Psoas muscle (tissue), 8 donors: ENCODE data around the gene SETBP1. TPM values are rescaled to one million over a fixed set of nuclear protein-coding genes. Genes with fewer than 3 reads are reported as not detected.
A peak's percentile ranks its signal among the peaks of the same experiment; 100 is the strongest.

Experiments used
- ATAC-seq, 4 donors: fragments of 200-7000 bp; cut with Tn5 transposase; one replicate each; pipeline ENCODE4 v1.9.1; 2020; ENCODE audit warnings: moderate library complexity in 3 of 4, mild to moderate bottlenecking in 2 of 4
- DNase-seq, 2 donors: peaks; one replicate each; pipeline ENCODE4 v3.0.0-alpha.2; 2020
- H3K27ac ChIP-seq: fragments of 200-600 bp; one replicate; pipeline ENCODE4 v1.8.0; 2022
- H3K27me3 ChIP-seq, 3 donors: fragments of 200-600 bp in 1 of 3; one replicate each; pipeline versions ENCODE4 v1.6.1 to v1.8.0; 2013 to 2022; ENCODE audit warnings: low read length in 2 of 3, mild to moderate bottlenecking in 2 of 3, moderate library complexity in 1 of 3; ENCODE audit not compliant: insufficient read depth in 3 of 3
- H3K36me3 ChIP-seq, 2 donors: fragments of 200-600 bp in 1 of 2; one replicate each; pipeline versions ENCODE4 v1.6.1 to v1.8.0; 2013 to 2022; ENCODE audit warnings: low read depth in 1 of 2, mild to moderate bottlenecking in 1 of 2, moderate library complexity in 1 of 2; ENCODE audit not compliant: insufficient read depth in 1 of 2
- H3K4me1 ChIP-seq: fragments of 200-600 bp; one replicate; pipeline ENCODE4 v1.8.0; 2022
- H3K4me3 ChIP-seq: fragments of 200-600 bp; one replicate; pipeline ENCODE4 v1.8.0; 2022; ENCODE audit warnings: mild to moderate bottlenecking
- H3K9me3 ChIP-seq: fragments of 200-600 bp; one replicate; pipeline ENCODE4 v1.8.0; 2022
- WGBS, 3 donors: extraction: QIAGEN DNeasy Blood & Tissue Kit; methylation state at CpG; one replicate each; pipeline versions ENCODE4 v1.1.6 to v1.1.7; 2013; 5-methylcytosine and 5-hydroxymethylcytosine counted together
- intact Hi-C, 2 donors: fragments of 100-400 bp; cut with DNase I; formaldehyde crosslinking; loops; one replicate each; pipeline versions ENCODE4 v1.11.0 to v1.14.2; 2022
- polyA plus RNA-seq, 3 donors: library from polyadenylated mRNA; stranded (reverse); fragments of 200-250 nt; gene quantifications; one replicate each; pipeline ENCODE4 v1.2.3, GENCODE V29; 2013
- total RNA-seq, 4 donors: library from RNA; stranded (reverse); fragmentation: NEBNext Ultra II Directional in 2 of 4; extraction: Animal tissue kit (Norgen Biotek cat#: 25700) in 2 of 4; gene quantifications; one replicate each; pipeline versions ENCODE4 v1.2.1 to v1.2.4, GENCODE V29; 2021 to 2023
- TF ChIP-seq, protein P1 (sequence below): fragments of 200-600 bp; IDR thresholded peaks from one replicate; pipeline ENCODE4 v1.8.0; 2022; ENCODE audit warnings: antibody characterized with exemption
- donor health status: healthy with polysubstance abuse.
- donor health status: DM: no; HTN: no; CAD: no; lungs with moderate emphysema.
- donor health status: Bipolar disorder and iron deficiency.
- donor health status: healthy.
- donor health status: DM: yes; HTN: yes; CAD: no.
- donor health status: DM: no; HTN: no; CAD: no.
- donor health status: DM: no; HTN: no; CAD: no.
- donor health status: DM: yes; HTN: yes; CAD: no.

The SETBP1 gene
- total and polyA plus RNA-seq, 7 donors, result 0.61 to 21.0 (median 10.5) TPM

DNA sequence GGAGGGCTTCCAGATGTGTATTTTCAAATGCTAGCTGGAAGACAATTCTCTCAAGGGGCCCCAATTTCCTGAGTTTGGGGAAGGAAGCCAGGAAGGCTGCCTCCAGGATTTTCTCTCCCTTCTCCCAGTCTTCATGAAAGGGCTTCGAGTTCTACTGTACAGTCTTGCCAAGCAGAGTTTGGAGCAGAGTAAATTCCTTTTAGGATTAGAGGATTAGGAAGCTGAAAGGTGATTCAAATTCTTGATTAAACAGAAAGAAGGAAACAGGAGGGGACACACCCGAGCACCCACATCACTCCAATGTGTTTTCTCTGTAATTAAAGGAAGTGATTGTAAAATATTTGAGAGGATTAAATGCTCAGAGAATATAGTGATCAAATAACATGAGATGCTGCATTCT, 217.8 kb downstream of the SETBP1 start:
- Histone ChIP-seq H3K4me3 (no peak overlapping the region), H3K27ac (no peak overlapping the region), H3K27me3 (no peaks in the 10 kb centered on the region), H3K9me3 (no peaks in the 10 kb centered on the region), H3K4me1 (peaks cover 15% of the 10 kb centered on the region), H3K36me3 (no peaks in the 10 kb centered on the region)
- no peak for DNase-seq
- 18 to 31% (median 20%) methylated on average over 2 of the region's 2 CpGs for WGBS, 3 donors
- TF ChIP-seq, protein P1, sequence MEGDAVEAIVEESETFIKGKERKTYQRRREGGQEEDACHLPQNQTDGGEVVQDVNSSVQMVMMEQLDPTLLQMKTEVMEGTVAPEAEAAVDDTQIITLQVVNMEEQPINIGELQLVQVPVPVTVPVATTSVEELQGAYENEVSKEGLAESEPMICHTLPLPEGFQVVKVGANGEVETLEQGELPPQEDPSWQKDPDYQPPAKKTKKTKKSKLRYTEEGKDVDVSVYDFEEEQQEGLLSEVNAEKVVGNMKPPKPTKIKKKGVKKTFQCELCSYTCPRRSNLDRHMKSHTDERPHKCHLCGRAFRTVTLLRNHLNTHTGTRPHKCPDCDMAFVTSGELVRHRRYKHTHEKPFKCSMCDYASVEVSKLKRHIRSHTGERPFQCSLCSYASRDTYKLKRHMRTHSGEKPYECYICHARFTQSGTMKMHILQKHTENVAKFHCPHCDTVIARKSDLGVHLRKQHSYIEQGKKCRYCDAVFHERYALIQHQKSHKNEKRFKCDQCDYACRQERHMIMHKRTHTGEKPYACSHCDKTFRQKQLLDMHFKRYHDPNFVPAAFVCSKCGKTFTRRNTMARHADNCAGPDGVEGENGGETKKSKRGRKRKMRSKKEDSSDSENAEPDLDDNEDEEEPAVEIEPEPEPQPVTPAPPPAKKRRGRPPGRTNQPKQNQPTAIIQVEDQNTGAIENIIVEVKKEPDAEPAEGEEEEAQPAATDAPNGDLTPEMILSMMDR, result no peak
- intact Hi-C loops, result loop anchor here in 1 of 2 donors (5.0 kb wide), 1 partner anchor 216 kb away; the partner anchor contains the start of gene SETBP1
- ATAC-seq, result no peak

DNA sequence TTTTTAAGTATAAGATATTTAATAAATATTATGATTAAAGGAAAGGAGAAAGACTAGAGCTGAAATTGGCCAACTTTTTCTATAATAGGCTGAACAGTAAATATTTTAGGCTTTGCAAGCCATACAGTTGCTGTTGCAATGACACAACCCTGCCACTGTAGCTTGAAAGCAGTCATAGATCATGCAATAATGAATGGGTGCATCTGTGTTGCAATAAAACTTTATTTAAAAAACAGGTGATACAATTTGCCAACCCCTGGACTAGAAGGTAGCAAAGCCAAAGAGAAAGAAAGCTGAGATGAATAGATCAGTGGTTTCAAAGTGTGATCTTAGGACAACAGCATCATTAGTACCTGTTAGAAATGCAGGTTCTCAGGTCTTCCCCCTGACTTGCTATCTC, 219.1 kb downstream of the SETBP1 start:
- Histone ChIP-seq H3K9me3 (no peaks in the 10 kb centered on the region), H3K27me3 (no peaks in the 10 kb centered on the region), H3K4me1 (peaks cover 6% of the 10 kb centered on the region), H3K4me3 (no peak overlapping the region), H3K27ac (no peak overlapping the region), H3K36me3 (no peaks in the 10 kb centered on the region)
- no peak for ATAC-seq
- DNase-seq, result no peak
- TF ChIP-seq, protein P1, result no peak
- intact Hi-C loops, result loop anchor here in 1 of 2 donors (5.0 kb wide), 1 partner anchor 218 kb away; the partner anchor contains the start of gene SETBP1

DNA sequence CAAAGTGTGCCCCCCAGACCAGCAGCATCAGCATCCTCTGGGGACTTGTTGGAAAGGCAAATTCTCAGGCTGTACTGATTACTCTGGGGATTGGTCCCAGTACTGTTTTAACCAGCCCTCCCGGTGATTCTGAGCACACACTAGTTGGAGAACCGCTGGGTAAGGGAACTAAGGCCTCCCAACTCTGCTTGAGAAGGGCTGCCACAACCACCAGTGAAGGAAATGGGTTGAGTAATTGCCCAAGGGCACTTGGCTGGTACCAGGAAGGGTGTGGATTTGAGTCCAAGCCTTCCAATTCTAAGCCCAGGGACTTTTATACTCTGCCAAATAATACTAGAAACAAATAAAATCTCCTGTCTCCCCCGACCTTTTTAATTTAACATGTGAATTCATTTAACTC, 219.9 kb downstream of the SETBP1 start:
- no peak for ATAC-seq
- intact Hi-C loops, result no loop called here

DNA sequence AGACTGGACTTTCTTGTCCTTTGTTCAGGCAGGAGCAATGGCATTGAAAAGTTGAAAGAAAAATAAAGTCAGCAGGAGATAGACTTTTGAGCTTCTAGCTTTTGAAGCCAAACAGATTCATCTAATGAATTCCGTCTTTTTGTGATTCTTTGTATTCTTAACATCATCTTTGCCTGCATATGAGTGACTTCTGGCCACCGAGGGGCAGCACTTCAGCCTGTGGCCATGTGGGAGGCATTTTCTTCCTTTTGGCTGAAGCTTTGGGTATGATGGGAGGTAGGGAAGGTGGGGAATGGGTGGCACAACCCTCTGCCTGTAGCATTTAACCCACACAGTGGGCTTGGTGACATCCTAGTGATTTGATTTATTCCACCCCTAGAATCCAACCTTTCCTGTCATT, 220.6 kb downstream of the SETBP1 start:
- Histone ChIP-seq H3K36me3 (no peaks in the 10 kb centered on the region), H3K27ac (no peak overlapping the region), H3K4me3 (no peak overlapping the region), H3K27me3 (no peaks in the 10 kb centered on the region), H3K9me3 (no peaks in the 10 kb centered on the region), H3K4me1 (peaks cover 6% of the 10 kb centered on the region)
- intact Hi-C loops, result no loop called here
- 91 to 100% (median 98%) methylated on average over 2 of the region's 2 CpGs for WGBS, 3 donors
- TF ChIP-seq, protein P1, result peak; percentile 17
- ATAC-seq (no peak), DNase-seq (no peak)

More for the DNA sequence above, 219.9 kb downstream of the SETBP1 start:
- H3K27ac ChIP-seq, result no peak overlapping the region
- no peak overlapping the region for H3K4me3 ChIP-seq
- TF ChIP-seq, protein P1, result no peak
- H3K9me3 ChIP-seq, result no peaks in the 10 kb centered on the region
- peaks cover 6% of the 10 kb centered on the region for H3K4me1 ChIP-seq
- DNase-seq, result no peak
- no peaks in the 10 kb centered on the region for H3K36me3 ChIP-seq
- H3K27me3 ChIP-seq, result no peaks in the 10 kb centered on the region
- 67 to 84% (median 77%) methylated on average over 3 of the region's 3 CpGs for WGBS, 3 donors

DNA sequence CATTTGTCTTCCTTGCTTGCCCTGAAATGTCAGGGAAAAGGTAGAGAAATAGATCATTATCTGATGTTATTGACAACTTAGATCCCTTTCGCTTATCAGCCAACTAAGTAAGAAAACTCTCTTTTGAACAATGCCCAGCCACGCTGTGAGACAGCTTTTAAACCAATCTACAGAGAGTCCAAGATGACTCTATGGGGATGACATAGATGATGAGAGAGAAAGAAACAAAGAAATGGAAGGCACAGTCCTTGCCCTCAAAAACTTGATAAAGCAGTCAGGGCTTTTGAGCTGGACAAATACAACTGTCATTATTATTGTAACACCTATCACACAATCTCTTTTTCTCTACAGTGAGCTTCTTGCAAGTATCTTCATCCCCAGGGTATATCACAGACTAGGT, 222.6 kb downstream of the SETBP1 start:
- Histone ChIP-seq H3K4me3 (no peak overlapping the region), H3K4me1 (peaks cover 5% of the 10 kb centered on the region), H3K9me3 (no peaks in the 10 kb centered on the region), H3K27me3 (no peaks in the 10 kb centered on the region), H3K36me3 (no peaks in the 10 kb centered on the region), H3K27ac (no peak overlapping the region)
- WGBS, 3 donors, result 96 to 99% (median 98%) methylated on average over 2 of the region's 2 CpGs
- ATAC-seq (no peak), DNase-seq (no peak)
- intact Hi-C loops, result no loop called here
- TF ChIP-seq, protein P1, result no peak
